ENCODE measurements around the gene ADAMTS6. TPM values are rescaled to one million over a fixed set of nuclear protein-coding genes. Genes with fewer than 3 reads are reported as not detected.

ADAMTS6 gene
- total RNA-seq, 1 experiment from 2014 or later, result 21.6 TPM

- DNase-seq (ENCODE audit: low spot score), result no peak
Observed at GRCh38 chr5:65150599-65151304, 331.0 kb downstream of the ADAMTS6 start.

GRCh38 chr5:65149827-65150226, 331.9 kb downstream of the ADAMTS6 start:
- DNase-seq (ENCODE audit: low spot score), result no peak

GRCh38 chr5:65144136-65144871, 337.4 kb downstream of the ADAMTS6 start:
- DNase-seq (ENCODE audit: low spot score), result no peak

GRCh38 chr5:65142511-65143011, 339.2 kb downstream of the ADAMTS6 start:
- no peak for DNase-seq (ENCODE audit: low spot score)

- no peak for DNase-seq (ENCODE audit: low spot score)
Observed at GRCh38 chr5:65142016-65142415, 339.7 kb downstream of the ADAMTS6 start.

GRCh38 chr5:65141493-65141892, 340.2 kb downstream of the ADAMTS6 start:
- DNase-seq (ENCODE audit: low spot score), result no peak

GRCh38 chr5:65137631-65138030, 344.1 kb downstream of the ADAMTS6 start:
- no peak for DNase-seq (ENCODE audit: low spot score)

GRCh38 chr5:65133477-65134110, 348.1 kb downstream of the ADAMTS6 start:
- DNase-seq (ENCODE audit: low spot score), result no peak

GRCh38 chr5:65132386-65132785, 349.3 kb downstream of the ADAMTS6 start:
- no peak for DNase-seq (ENCODE audit: low spot score)

- DNase-seq (ENCODE audit: low spot score), result no peak
Observed at GRCh38 chr5:65128226-65128625, 353.5 kb downstream of the ADAMTS6 start.

GRCh38 chr5:65127161-65127901, 354.4 kb downstream of the ADAMTS6 start:
- no peak for DNase-seq (ENCODE audit: low spot score)

- no peak for DNase-seq (ENCODE audit: low spot score)
Observed at GRCh38 chr5:65126542-65127069, 355.1 kb downstream of the ADAMTS6 start.

- DNase-seq (ENCODE audit: low spot score), result no peak
Observed at GRCh38 chr5:65125591-65126541, 355.9 kb downstream of the ADAMTS6 start.

- no peak for DNase-seq (ENCODE audit: low spot score)
Observed at GRCh38 chr5:65121880-65122436, 359.8 kb downstream of the ADAMTS6 start.

GRCh38 chr5:65120371-65120967, 361.3 kb downstream of the ADAMTS6 start:
- DNase-seq (ENCODE audit: low spot score), result no peak

- no peak for DNase-seq (ENCODE audit: low spot score)
Observed at GRCh38 chr5:65117525-65117924, 364.2 kb downstream of the ADAMTS6 start.

- no peak for DNase-seq (ENCODE audit: low spot score)
Observed at GRCh38 chr5:65113771-65114170, 367.9 kb downstream of the ADAMTS6 start.

GRCh38 chr5:65111961-65112658, 369.6 kb downstream of the ADAMTS6 start:
- DNase-seq (ENCODE audit: low spot score), result no peak

All from HT-29 (cell line).